Measurements from ENCODE around the gene TMCO4.

Gene TMCO4

GRCh38 chr1:19680644-19681043 lies 119.1 kb downstream of the TMCO4 start:
- DNase-seq = no peak

GRCh38 chr1:19679691-19680090 lies 120.0 kb downstream of the TMCO4 start:
- no peak for DNase-seq

GRCh38 chr1:19678931-19679453 lies 120.7 kb downstream of the TMCO4 start:
- DNase-seq = no peak

- no peak for DNase-seq
Observed at GRCh38 chr1:19678493-19678892, 121.2 kb downstream of the TMCO4 start.

- no peak for DNase-seq
Observed at GRCh38 chr1:19676438-19676922, 123.2 kb downstream of the TMCO4 start.

- no peak for DNase-seq
Observed at GRCh38 chr1:19675797-19676196, 123.9 kb downstream of the TMCO4 start.

GRCh38 chr1:19672237-19672636 lies 127.5 kb downstream of the TMCO4 start:
- DNase-seq = no peak

- no peak for DNase-seq
Observed at GRCh38 chr1:19670787-19671186, 128.9 kb downstream of the TMCO4 start.

GRCh38 chr1:19668888-19669287 lies 130.8 kb downstream of the TMCO4 start:
- no peak for DNase-seq

- DNase-seq = no peak
Observed at GRCh38 chr1:19665496-19666465, 133.9 kb downstream of the TMCO4 start.

- DNase-seq = no peak
Observed at GRCh38 chr1:19665186-19665495, 134.6 kb downstream of the TMCO4 start.

GRCh38 chr1:19664453-19665185 lies 135.1 kb downstream of the TMCO4 start, which contains the start of gene HTR6:
Gene HTR6 (plus strand): TSS chr1:19664875. CDS start chr1:19665754, 879 bp downstream.
- DNase-seq = peak; percentile 81

- no peak for DNase-seq
Observed at GRCh38 chr1:19662313-19662712, 137.4 kb downstream of the TMCO4 start.

GRCh38 chr1:19661721-19662228 lies 137.9 kb downstream of the TMCO4 start:
- peak; percentile 72 for DNase-seq

GRCh38 chr1:19658186-19658585 lies 141.5 kb downstream of the TMCO4 start:
- DNase-seq = no peak

GRCh38 chr1:19657511-19657910 lies 142.2 kb downstream of the TMCO4 start:
- no peak for DNase-seq

GRCh38 chr1:19656780-19657466 lies 142.8 kb downstream of the TMCO4 start:
- DNase-seq = no peak

GRCh38 chr1:19656134-19656779 lies 143.5 kb downstream of the TMCO4 start:
- DNase-seq = no peak

GRCh38 chr1:19655718-19656080 lies 144.0 kb downstream of the TMCO4 start:
- peak; percentile 47 for DNase-seq

- DNase-seq = peak; percentile 41
Observed at GRCh38 chr1:19654886-19655717, 144.6 kb downstream of the TMCO4 start.

- DNase-seq = no peak
Observed at GRCh38 chr1:19654386-19654785, 145.3 kb downstream of the TMCO4 start.

All from activated effector memory CD4-positive, alpha-beta T cell treated with anti-CD3 and anti-CD28 coated beads, Interleukin-2, amount 50 U/mL, for 16 hours (primary cell).